IMR-90 (cell line): Measurements from ENCODE around the gene OSBP2. TPM values are rescaled to one million over a fixed set of nuclear protein-coding genes. Genes with fewer than 3 reads are reported as not detected.

Experiments
- ATAC-seq: fragments of 200-7000 bp; cut with Tn5 transposase; 2 replicates; pipeline ENCODE4 v1.9.1; 2020; ENCODE audit warnings: low read depth, mild to moderate bottlenecking, moderate library complexity
- BruUV-seq: library from RNA; stranded (reverse); fragments of 400-500 nt; replicated peaks from 2 replicates; lab custom pipeline; 2021; lab: Mats Ljungman, UMichigan
- CTCF ChIA-PET: fragments of 300-600 bp; formaldehyde crosslinking; extraction: SDS; loops from one replicate; lab custom pipeline; 2021; ENCODE audit warnings: antibody characterized with exemption; lab: Yijun Ruan, JAX
- POLR2A ChIA-PET: fragments of 300-600 bp; sonication (Branson Sonifier 250); formaldehyde crosslinking; loops from one replicate; lab custom pipeline; 2022; ENCODE audit warnings: antibody characterized with exemption; ENCODE audit not compliant: unreplicated experiment; lab: Charles Lee
- DNase-seq: peaks from one replicate; pipeline ENCODE4 v3.0.0; 2013
- H2AFZ ChIP-seq: replicated peaks from 2 replicates; pipeline ENCODE3; 2013; ENCODE audit warnings: low read length, mild to moderate bottlenecking; ENCODE audit not compliant: poor library complexity
- H2AK5ac ChIP-seq: 2 replicates; pipeline ENCODE4 v1.6.1; 2013; ENCODE audit warnings: low read depth, low read length, inconsistent platforms
- H2AK9ac ChIP-seq: replicated peaks from 2 replicates; pipeline ENCODE3; 2013; ENCODE audit warnings: mild to moderate bottlenecking, low read depth, low read length, moderate library complexity; ENCODE audit not compliant: poor library complexity
- H2BK120ac ChIP-seq: 2 replicates; pipeline ENCODE4 v1.6.1; 2013; ENCODE audit warnings: low read depth, low read length, inconsistent platforms
- H2BK15ac ChIP-seq: 3 replicates; pipeline ENCODE4 v1.6.1; 2013; ENCODE audit warnings: low read depth, low read length, inconsistent platforms
- H2BK20ac ChIP-seq: 2 replicates; pipeline ENCODE4 v1.6.1; 2013; ENCODE audit warnings: low read depth, mild to moderate bottlenecking, inconsistent platforms, low read length, moderate library complexity
- H2BK5ac ChIP-seq: 2 replicates; pipeline ENCODE4 v1.6.1; 2013; ENCODE audit warnings: mild to moderate bottlenecking, low read depth, low read length, inconsistent platforms; ENCODE audit not compliant: poor library complexity, severe bottlenecking
- H3K14ac ChIP-seq: replicated peaks from 2 replicates; pipeline ENCODE4 v1.6.1; 2013; ENCODE audit warnings: low read depth, low read length, inconsistent platforms
- H3K18ac ChIP-seq: 2 replicates; pipeline ENCODE4 v1.6.1; 2013; ENCODE audit warnings: low read depth, low read length, control low read depth
- H3K23ac ChIP-seq: 2 replicates; pipeline ENCODE4 v1.6.1; 2013; ENCODE audit warnings: low read depth, low read length, inconsistent platforms
- H3K27ac ChIP-seq: 2 replicates; pipeline ENCODE4 v1.5.1; 2013; ENCODE audit warnings: mild to moderate bottlenecking, control low read depth, low read length; ENCODE audit not compliant: insufficient read depth
- H3K27me3 ChIP-seq: 2 replicates; pipeline ENCODE4 v1.6.1; 2013; ENCODE audit warnings: low read length; ENCODE audit not compliant: control insufficient read depth, insufficient read depth
- H3K36me3 ChIP-seq: 2 replicates; pipeline ENCODE4 v1.6.1; 2013; ENCODE audit warnings: low read length, mixed read lengths; ENCODE audit not compliant: control insufficient read depth, insufficient read depth
- H3K4ac ChIP-seq: 2 replicates; pipeline ENCODE4 v1.6.1; 2013; ENCODE audit warnings: low read depth, low read length, inconsistent platforms
- H3K4me1 ChIP-seq: 2 replicates; pipeline ENCODE4 v1.6.1; 2013; ENCODE audit warnings: low read length, mixed read lengths; ENCODE audit not compliant: control insufficient read depth, insufficient read depth
- H3K4me2 ChIP-seq: 2 replicates; pipeline ENCODE4 v1.6.1; 2013; ENCODE audit warnings: low read depth, mild to moderate bottlenecking, control low read depth, low read length, moderate library complexity
- H3K4me3 ChIP-seq: 2 replicates; pipeline ENCODE4 v1.5.1; 2013; ENCODE audit warnings: low read depth, mild to moderate bottlenecking, control low read depth, low read length, moderate library complexity; ENCODE audit not compliant: insufficient read depth
- H3K56ac ChIP-seq: 2 replicates; pipeline ENCODE4 v1.6.1; 2013; ENCODE audit warnings: low read length, inconsistent platforms; ENCODE audit not compliant: insufficient read depth; ENCODE audit errors: extremely low read depth
- H3K79me1 ChIP-seq, 2 experiments: 2 replicates each; pipeline ENCODE4 v1.6.1; 2013; ENCODE audit warnings: low read length in 2 of 2, inconsistent platforms in 1 of 2, low read depth in 1 of 2
- H3K9ac ChIP-seq: 2 replicates; pipeline ENCODE4 v1.6.1; 2013; ENCODE audit warnings: low read depth, low read length, control low read depth
- H3K9me1 ChIP-seq: 2 replicates; pipeline ENCODE4 v1.6.1; 2013; ENCODE audit warnings: low read length, inconsistent platforms; ENCODE audit not compliant: insufficient read depth
- H3K9me3 ChIP-seq: 2 replicates; pipeline ENCODE4 v1.6.1; 2013; ENCODE audit warnings: low read length; ENCODE audit not compliant: control insufficient read depth, insufficient read depth
- H4K20me1 ChIP-seq: 2 replicates; pipeline ENCODE4 v1.6.1; 2013; ENCODE audit warnings: low read length, inconsistent platforms; ENCODE audit not compliant: insufficient read depth
- H4K5ac ChIP-seq: 2 replicates; pipeline ENCODE4 v1.6.1; 2013; ENCODE audit warnings: mild to moderate bottlenecking, low read depth, low read length, control low read depth
- H4K8ac ChIP-seq, 2 experiments: 2 replicates each; pipeline ENCODE4 v1.6.1; 2013; ENCODE audit warnings: low read depth in 2 of 2, low read length in 2 of 2, control low read depth in 1 of 2, inconsistent platforms in 1 of 2
- H4K91ac ChIP-seq: 2 replicates; pipeline ENCODE4 v1.6.1; 2013; ENCODE audit warnings: low read depth, low read length, inconsistent platforms; ENCODE audit not compliant: insufficient read depth
- BHLHE40 ChIP-seq: fragments of 150-350 bp; IDR thresholded peaks from 2 replicates; pipeline ENCODE4 v1.6.1; 2016; ENCODE audit warnings: mild to moderate bottlenecking, low read depth, low read length
- MAZ ChIP-seq: IDR thresholded peaks from 2 replicates; pipeline ENCODE4 v1.6.1; 2012; ENCODE audit warnings: low read depth, mild to moderate bottlenecking, low read length, improper control_type of control experiment, moderate library complexity, borderline replicate concordance
- WGBS, 2 experiments: methylation state at CpG; one replicate each; pipeline versions ENCODE4 v1.1.5 to v1.1.7; 2013; ENCODE audit warnings: missing lambda C conversion rate in 2 of 2; ENCODE audit not compliant: insufficient read length in 1 of 2; ENCODE audit errors: extremely low coverage in 2 of 2; 5-methylcytosine and 5-hydroxymethylcytosine counted together
- dilution Hi-C: fragments of 300-500 bp; cut with HindIII; formaldehyde crosslinking; loops from one replicate; pipeline ENCODE4 v1.14.3; 2018; ENCODE audit warnings: low sequenced_read_pairs; ENCODE audit not compliant: unreplicated experiment
- in situ Hi-C: fragments of 300-500 bp; cut with MboI; formaldehyde crosslinking; loops from 3 replicates; pipeline ENCODE4 v1.14.3; 2019; ENCODE audit warnings: low sequenced_read_pairs, inconsistent platforms, mixed read lengths
- intact Hi-C: fragments of 100-400 bp; cut with micrococcal nuclease; formaldehyde crosslinking; loops from 2 replicates; pipeline ENCODE4 v1.10.0; 2022
- polyA plus RNA-seq, 3 experiments: library from polyadenylated mRNA; depleted of rRNA; stranded (reverse); fragments of >200 nt; gene quantifications; 2 replicates each; pipeline ENCODE4 v1.2.3, GENCODE V29; 2012; ENCODE audit warnings: low replicate concordance in 1 of 3
- total RNA-seq: library from RNA; depleted of rRNA; stranded (reverse); fragments of >200 nt; gene quantifications from 2 replicates; pipeline ENCODE4 v1.2.3, GENCODE V29; 2012
- TF ChIP-seq, protein P1 (sequence below): fragments of 150-350 bp; IDR thresholded peaks from 2 replicates; pipeline ENCODE4 v1.6.1; 2016; ENCODE audit warnings: low read depth, mild to moderate bottlenecking, low read length, moderate library complexity, borderline replicate concordance

OSBP2 gene
- total and polyA plus RNA-seq, 2 of the 4 experiments (the other 2 are of a cell fraction), result 1.8 to 2.2 TPM

DNA sequence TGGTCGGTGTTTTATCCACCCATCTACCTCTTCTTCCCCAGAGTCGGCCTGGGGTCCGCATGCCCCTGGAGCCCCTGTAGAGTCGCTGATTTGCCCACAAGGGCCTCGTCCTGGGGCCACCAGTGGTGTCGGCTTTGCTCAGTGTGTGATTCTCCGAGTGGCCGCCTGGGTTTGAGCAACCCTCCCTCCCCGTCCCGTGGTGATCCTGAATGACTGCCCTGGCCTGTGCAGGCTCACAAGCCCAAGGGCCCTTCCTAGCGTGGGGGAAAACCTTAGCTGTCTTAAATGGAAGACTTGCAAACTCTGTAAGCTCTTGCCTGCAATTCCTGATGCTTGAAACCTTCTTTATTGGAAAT is 128.3 kb downstream of the OSBP2 start:
- Histone ChIP-seq H3K56ac (no peak overlapping the region), H3K9me3 (no peaks in the 10 kb centered on the region), H2AFZ (no peak overlapping the region), H3K14ac (no peak overlapping the region), H3K9ac (no peak overlapping the region), H2BK15ac (no peak overlapping the region), H3K4me2 (no peak overlapping the region; the same call in 1 of the 2 replicates), H3K79me1 (no peaks in the 10 kb centered on the region), H2AK9ac (no peak overlapping the region), H3K9me1 (no peaks in the 10 kb centered on the region; the same call in 1 of the 2 replicates), H3K4me1 (no peaks in the 10 kb centered on the region; the same call in 1 of the 2 replicates), H4K91ac (no peak overlapping the region), H3K4me3 (no peak overlapping the region), H2BK120ac (no peak overlapping the region), H3K27me3 (peaks cover 46% of the 10 kb centered on the region), H2BK5ac (no peak overlapping the region), H3K23ac (no peak overlapping the region), H2BK20ac (no peak overlapping the region), H3K36me3 (no peaks in the 10 kb centered on the region), H4K5ac (no peak overlapping the region), H3K18ac (no peak overlapping the region), H4K8ac (no peak overlapping the region), H3K27ac (no peak overlapping the region), H3K4ac (no peak overlapping the region), H2AK5ac (no peak overlapping the region), H4K20me1 (no peaks in the 10 kb centered on the region)
- ATAC-seq (peak; percentile 43; the same call in 1 of the 2 replicates), DNase-seq (no peak)
- intact Hi-C loops, result no loop called here
- dilution Hi-C loops, result no loop called here
- ChIA-PET POLR2A (no interaction called here), CTCF (no interaction called here)
- no peak for TF ChIP-seq MAZ
- TF ChIP-seq, protein P1, sequence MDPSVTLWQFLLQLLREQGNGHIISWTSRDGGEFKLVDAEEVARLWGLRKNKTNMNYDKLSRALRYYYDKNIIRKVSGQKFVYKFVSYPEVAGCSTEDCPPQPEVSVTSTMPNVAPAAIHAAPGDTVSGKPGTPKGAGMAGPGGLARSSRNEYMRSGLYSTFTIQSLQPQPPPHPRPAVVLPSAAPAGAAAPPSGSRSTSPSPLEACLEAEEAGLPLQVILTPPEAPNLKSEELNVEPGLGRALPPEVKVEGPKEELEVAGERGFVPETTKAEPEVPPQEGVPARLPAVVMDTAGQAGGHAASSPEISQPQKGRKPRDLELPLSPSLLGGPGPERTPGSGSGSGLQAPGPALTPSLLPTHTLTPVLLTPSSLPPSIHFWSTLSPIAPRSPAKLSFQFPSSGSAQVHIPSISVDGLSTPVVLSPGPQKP, result no peak
- TF ChIP-seq BHLHE40, result no peak
- WGBS, 2 experiments, result no CpG with 5 or more reads among the region's 11 CpGs
- in situ Hi-C loops, result no loop called here
- BruUV-seq, result no TSS peak
